ENCODE results near the gene RAB21. TPM values are rescaled to one million over a fixed set of nuclear protein-coding genes. Genes with fewer than 3 reads are reported as not detected.

RAB21 gene
- total RNA-seq, 1 donor from 2014 or later = 31.0 TPM

- peak overlapping the region; percentile 69 for H3K4me3 ChIP-seq (ENCODE audit: low read depth, low read length)
- no peak for TF ChIP-seq CTCF (IDR thresholded peaks at IDR 0.05; ENCODE audit: insufficient read depth, low read length, poor library complexity, severe bottlenecking)
- no peak for DNase-seq (ENCODE audit: low read depth)
These were observed 85.7 kb downstream of the RAB21 start for GRCh38 chr12:71840231-71840847.

GRCh38 chr12:71846322-71846940 lies 91.8 kb downstream of the RAB21 start:
- DNase-seq (ENCODE audit: low read depth) = no peak
- Histone ChIP-seq H3K36me3 (ENCODE audit: control insufficient read depth, insufficient read depth, low read length) (no peaks in the 10 kb centered on the region), H3K4me3 (ENCODE audit: low read depth, low read length) (no peak overlapping the region), H3K27me3 (ENCODE audit: control insufficient read depth, insufficient read depth, low read length) (no peaks in the 10 kb centered on the region)
- peak; percentile 46 for TF ChIP-seq CTCF (IDR thresholded peaks at IDR 0.05; ENCODE audit: insufficient read depth, low read length, poor library complexity, severe bottlenecking)

More at GRCh38 chr12:71840231-71840847, 85.7 kb downstream of the RAB21 start:
- H3K36me3 ChIP-seq (ENCODE audit: control insufficient read depth, insufficient read depth, low read length) = no peaks in the 10 kb centered on the region
- no peaks in the 10 kb centered on the region for H3K27me3 ChIP-seq (ENCODE audit: control insufficient read depth, insufficient read depth, low read length)

GRCh38 chr12:71848212-71848611 lies 93.5 kb downstream of the RAB21 start:
- no peak for DNase-seq (ENCODE audit: low read depth)
- Histone ChIP-seq H3K27me3 (ENCODE audit: control insufficient read depth, insufficient read depth, low read length) (no peaks in the 10 kb centered on the region), H3K36me3 (ENCODE audit: control insufficient read depth, insufficient read depth, low read length) (no peaks in the 10 kb centered on the region), H3K4me3 (ENCODE audit: low read depth, low read length) (no peak overlapping the region)
- no peak for TF ChIP-seq CTCF (IDR thresholded peaks at IDR 0.05; ENCODE audit: insufficient read depth, low read length, poor library complexity, severe bottlenecking)

- TF ChIP-seq CTCF (IDR thresholded peaks at IDR 0.05; ENCODE audit: insufficient read depth, low read length, poor library complexity, severe bottlenecking) = no peak
- Histone ChIP-seq H3K27me3 (ENCODE audit: control insufficient read depth, insufficient read depth, low read length) (no peaks in the 10 kb centered on the region), H3K36me3 (ENCODE audit: control insufficient read depth, insufficient read depth, low read length) (no peaks in the 10 kb centered on the region), H3K4me3 (ENCODE audit: low read depth, low read length) (no peak overlapping the region)
- DNase-seq (ENCODE audit: low read depth) = no peak
These were observed 94.6 kb downstream of the RAB21 start for GRCh38 chr12:71849109-71849851.

Other genes starting within 250 kb of the RAB21 start
- 22.3 and 25.2 TPM in 2 replicates for gene ZFC3H1, start 91.0 kb upstream of the RAB21 start, total RNA-seq
- gene THAP2, start 90.6 kb upstream of the RAB21 start, total RNA-seq = 4.1 and 6.1 TPM in 2 replicates
- 13.1 and 15.1 TPM in 2 replicates for gene TMEM19, start 68.8 kb upstream of the RAB21 start, total RNA-seq
- 15.2 and 18.6 TPM in 2 replicates for gene TBC1D15, start 84.9 kb downstream of the RAB21 start, total RNA-seq
- gene TPH2, start 184.0 kb downstream of the RAB21 start, total RNA-seq = not detected in 2 replicates

Measured in kidney epithelial cell (primary cell).